Activated naive CD8-positive, alpha-beta T cell treated with anti-CD3 and anti-CD28 coated beads, Interleukin-2, amount 10 ng/mL, durations not matched to agents 7 days and 5 days (primary cell): Measurements from ENCODE around the gene OR10D3. TPM values are rescaled to one million over a fixed set of nuclear protein-coding genes. Genes with fewer than 3 reads are reported as not detected.

Experiments used
- total RNA-seq, 2 experiments: library from RNA; stranded (reverse); gene quantifications; one replicate each; pipeline ENCODE4 v1.2.3, GENCODE V29; 2021

Gene OR10D3
- total RNA-seq, 2 experiments from 2014 or later: not detected

Other genes with a start within 250 kb of the OR10D3 start
- not detected for gene OR4D5, start 243.7 kb upstream of the OR10D3 start, total RNA-seq
- not detected for gene OR6T1, start 239.5 kb upstream of the OR10D3 start, total RNA-seq
- gene OR10S1, start 205.6 kb upstream of the OR10D3 start, total RNA-seq: not detected
- not detected for gene OR10G6, start 188.2 kb upstream of the OR10D3 start, total RNA-seq
- not detected for gene OR10G4, start 170.3 kb upstream of the OR10D3 start, total RNA-seq
- not detected for gene OR10G9, start 160.3 kb upstream of the OR10D3 start, total RNA-seq
- not detected for gene OR10G8, start 156.5 kb upstream of the OR10D3 start, total RNA-seq
- gene OR10G7, start 142.0 kb upstream of the OR10D3 start, total RNA-seq: not detected
- gene VWA5A, start 67.9 kb upstream of the OR10D3 start, total RNA-seq: 1 to 10 TPM; 6.9 to 7.7 TPM
- not detected for gene OR8G1, start 57.8 kb downstream of the OR10D3 start, total RNA-seq
- not detected for gene OR8G5, start 73.0 kb downstream of the OR10D3 start, total RNA-seq
- gene OR8D1, start 130.6 kb downstream of the OR10D3 start, total RNA-seq: not detected
- not detected for gene OR8D2, start 136.9 kb downstream of the OR10D3 start, total RNA-seq
- gene OR8B2, start 201.2 kb downstream of the OR10D3 start, total RNA-seq: not detected
- not detected for gene OR8B3, start 215.7 kb downstream of the OR10D3 start, total RNA-seq
- not detected for gene OR8B4, start 241.5 kb downstream of the OR10D3 start, total RNA-seq